Measurements from ENCODE around the gene VWA8.

DNA sequence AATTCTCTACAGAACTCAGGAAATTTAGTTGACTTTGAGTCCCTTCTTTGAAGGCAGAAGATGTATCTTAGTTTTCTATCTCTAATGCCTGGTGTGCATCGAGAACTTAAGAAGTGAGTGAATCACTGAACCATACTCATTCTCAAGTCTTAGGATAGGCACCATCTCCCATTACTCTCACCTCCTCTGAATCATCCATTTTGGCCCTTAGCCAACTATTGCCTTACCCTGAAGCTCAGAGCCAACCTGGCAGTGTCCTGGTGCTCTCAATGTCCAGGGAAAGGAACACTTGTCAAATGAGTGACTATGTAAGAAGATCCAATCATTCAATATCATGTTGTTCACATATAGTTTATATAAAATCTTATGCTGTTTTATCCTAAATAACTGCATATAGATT, 357.0 kb downstream of the VWA8 start:
- TF ChIP-seq, protein P1, sequence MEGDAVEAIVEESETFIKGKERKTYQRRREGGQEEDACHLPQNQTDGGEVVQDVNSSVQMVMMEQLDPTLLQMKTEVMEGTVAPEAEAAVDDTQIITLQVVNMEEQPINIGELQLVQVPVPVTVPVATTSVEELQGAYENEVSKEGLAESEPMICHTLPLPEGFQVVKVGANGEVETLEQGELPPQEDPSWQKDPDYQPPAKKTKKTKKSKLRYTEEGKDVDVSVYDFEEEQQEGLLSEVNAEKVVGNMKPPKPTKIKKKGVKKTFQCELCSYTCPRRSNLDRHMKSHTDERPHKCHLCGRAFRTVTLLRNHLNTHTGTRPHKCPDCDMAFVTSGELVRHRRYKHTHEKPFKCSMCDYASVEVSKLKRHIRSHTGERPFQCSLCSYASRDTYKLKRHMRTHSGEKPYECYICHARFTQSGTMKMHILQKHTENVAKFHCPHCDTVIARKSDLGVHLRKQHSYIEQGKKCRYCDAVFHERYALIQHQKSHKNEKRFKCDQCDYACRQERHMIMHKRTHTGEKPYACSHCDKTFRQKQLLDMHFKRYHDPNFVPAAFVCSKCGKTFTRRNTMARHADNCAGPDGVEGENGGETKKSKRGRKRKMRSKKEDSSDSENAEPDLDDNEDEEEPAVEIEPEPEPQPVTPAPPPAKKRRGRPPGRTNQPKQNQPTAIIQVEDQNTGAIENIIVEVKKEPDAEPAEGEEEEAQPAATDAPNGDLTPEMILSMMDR (IDR thresholded peaks at IDR 0.05): no peak
- no peak for TF ChIP-seq EP300 (IDR thresholded peaks at IDR 0.05)
